GM13976 (cell line): ENCODE measurements around the gene SCLY.

Experiments used
- DNase-seq: peaks from one replicate; pipeline ENCODE4 v3.0.0; 2012; ENCODE audit warnings: low spot score
- in situ Hi-C: fragments of 300-500 bp; cut with MboI; formaldehyde crosslinking; loops from one replicate; pipeline ENCODE4 v1.12.0; 2022; ENCODE audit warnings: low sequenced_read_pairs, mixed read lengths, inconsistent platforms; ENCODE audit not compliant: unreplicated experiment
- TF ChIP-seq, protein P1 (sequence below): IDR thresholded peaks from 2 replicates; pipeline ENCODE4 v1.5.1; 2012; ENCODE audit warnings: borderline replicate concordance, mild to moderate bottlenecking; ENCODE audit not compliant: insufficient read depth; ENCODE audit errors: extremely low read depth, missing control alignments, control extremely low read depth

Gene SCLY

DNA sequence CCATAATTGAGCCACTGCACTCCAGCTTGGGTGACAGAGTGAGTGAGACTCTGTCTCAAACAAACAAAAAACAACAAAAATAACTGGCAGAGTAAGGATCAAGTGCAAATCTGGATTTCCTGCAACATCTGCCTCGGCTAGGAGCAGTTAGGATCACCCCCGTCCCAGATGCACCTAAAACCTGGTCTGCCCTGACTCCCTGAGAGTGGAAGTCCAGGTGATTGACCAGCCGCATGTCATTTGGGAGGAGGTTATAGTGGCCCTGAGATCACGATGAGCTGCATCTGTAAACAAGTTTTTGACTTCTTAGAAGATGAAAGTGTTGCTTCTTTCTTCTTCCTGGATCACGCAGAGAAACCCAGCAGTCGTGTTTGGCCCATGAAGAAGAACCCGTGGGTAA lies 34.3 kb downstream of the SCLY start:
- DNase-seq: no peak
- TF ChIP-seq, protein P1, sequence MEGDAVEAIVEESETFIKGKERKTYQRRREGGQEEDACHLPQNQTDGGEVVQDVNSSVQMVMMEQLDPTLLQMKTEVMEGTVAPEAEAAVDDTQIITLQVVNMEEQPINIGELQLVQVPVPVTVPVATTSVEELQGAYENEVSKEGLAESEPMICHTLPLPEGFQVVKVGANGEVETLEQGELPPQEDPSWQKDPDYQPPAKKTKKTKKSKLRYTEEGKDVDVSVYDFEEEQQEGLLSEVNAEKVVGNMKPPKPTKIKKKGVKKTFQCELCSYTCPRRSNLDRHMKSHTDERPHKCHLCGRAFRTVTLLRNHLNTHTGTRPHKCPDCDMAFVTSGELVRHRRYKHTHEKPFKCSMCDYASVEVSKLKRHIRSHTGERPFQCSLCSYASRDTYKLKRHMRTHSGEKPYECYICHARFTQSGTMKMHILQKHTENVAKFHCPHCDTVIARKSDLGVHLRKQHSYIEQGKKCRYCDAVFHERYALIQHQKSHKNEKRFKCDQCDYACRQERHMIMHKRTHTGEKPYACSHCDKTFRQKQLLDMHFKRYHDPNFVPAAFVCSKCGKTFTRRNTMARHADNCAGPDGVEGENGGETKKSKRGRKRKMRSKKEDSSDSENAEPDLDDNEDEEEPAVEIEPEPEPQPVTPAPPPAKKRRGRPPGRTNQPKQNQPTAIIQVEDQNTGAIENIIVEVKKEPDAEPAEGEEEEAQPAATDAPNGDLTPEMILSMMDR: no peak
- in situ Hi-C loops: no loop called here

DNA sequence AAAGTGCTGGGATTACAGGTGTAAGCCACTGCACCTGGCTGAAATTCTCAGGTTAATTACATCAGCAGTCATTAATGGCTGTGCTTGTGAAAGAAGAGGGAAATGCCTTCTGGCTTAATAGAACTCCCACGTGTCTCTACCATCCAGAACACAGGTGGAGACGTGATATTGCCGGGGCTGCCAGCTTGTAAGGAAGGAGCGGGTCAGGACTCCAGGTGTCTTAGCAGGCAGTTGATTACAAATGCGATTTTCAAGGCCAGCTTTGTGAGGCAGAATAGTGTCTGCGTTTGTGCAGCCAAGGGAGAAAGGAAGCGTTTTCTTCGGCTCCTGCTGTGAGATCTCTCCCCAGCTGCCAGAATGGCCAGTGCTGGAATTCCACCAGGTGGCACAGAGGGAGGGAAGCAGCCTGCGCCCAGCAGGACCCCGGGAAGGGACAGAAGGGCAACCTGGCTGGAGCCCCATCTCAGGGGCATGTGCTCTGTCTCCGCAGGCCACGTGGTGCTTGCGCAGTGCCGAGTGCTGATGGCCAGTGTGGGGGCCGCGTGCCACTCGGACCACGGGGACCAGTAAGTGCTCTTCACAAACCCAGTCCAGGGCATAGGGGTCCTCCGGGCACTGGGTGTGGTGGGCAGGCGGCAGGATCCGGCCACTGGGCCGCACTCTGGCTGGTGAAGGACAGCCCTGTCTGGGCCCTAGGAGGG lies 35.7 kb downstream of the SCLY start:
- TF ChIP-seq, protein P1: no peak
- in situ Hi-C loops: no loop called here
- no peak for DNase-seq

DNA sequence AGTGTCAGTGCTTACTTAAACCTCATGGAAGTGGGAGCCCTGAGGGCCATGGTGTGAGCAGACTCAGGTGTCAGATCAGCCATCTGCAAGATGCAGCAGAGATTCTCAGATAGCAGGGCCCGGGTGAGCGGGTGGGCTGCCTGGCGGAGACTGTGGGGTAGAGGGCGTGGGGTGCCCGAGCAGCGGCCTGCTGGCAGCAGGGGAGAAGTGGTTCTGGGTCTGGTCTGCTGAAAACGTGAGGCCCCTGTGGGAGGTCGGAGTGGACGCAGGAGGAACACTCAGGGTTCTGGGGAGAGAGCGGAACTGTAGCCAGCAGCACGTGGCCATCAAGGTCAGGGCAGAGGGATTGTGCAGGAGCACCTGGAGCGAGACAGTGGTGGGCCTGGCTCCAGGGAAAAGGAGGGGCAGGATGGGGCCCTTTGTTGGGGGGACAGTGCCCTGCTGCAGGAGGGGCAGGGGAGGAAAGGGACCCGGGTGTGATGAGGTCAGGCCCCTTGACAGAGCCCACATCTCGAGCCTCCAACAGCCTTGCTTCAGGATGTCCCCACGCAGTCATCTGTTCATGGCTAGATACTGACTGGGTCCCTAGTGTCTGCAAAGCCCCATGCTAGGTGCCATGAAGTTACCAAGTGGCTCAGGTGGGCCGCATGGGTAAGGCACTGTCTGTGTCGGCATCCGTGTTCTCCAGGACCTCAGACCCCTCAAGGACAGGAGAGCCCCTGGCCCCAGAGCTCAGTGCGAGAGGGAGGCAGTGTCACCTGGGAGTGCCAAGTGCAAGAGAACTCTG lies 36.6 kb downstream of the SCLY start:
- in situ Hi-C loops: no loop called here
- TF ChIP-seq, protein P1: no peak
- peak; percentile 43 for DNase-seq

DNA sequence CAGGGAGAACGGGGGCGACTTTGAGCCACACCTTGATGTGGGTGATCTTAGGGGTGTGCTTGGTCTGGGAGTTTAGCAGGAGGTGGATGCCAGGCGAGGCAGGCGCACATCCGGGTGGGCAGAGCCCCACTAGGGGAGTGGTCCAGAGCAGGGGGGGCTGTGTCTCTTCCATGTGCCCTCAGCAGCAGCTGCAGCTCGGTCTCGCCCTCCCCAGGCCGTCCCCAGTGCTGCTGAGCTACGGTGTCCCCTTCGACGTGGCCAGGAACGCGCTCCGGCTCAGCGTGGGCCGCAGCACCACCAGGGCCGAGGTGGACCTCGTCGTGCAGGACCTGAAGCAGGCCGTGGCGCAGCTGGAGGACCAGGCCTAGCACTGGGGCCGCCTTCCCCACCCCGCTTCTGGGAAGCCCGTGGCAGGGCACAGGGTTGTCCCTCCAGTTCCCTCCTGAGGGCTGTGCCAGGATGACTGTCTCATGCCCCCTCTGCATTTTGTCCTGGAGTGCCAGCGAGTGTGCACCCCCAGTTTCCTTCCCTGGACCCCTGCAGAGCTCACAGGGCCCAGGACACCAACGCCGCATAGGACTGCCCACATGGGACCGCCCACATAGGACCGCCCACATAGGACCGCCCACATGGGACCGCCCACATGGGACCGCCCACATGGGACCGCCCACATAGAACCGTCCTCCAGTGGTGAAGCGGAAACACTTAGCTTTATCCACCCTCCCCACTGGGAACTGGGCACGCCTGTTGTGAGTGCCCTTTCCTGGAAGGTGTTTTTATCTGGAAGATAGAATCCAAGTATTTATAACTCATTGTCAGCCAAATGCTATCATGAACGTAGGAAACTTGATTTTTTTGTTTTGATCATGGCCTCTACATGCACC lies 37.4 kb downstream of the SCLY start:
- TF ChIP-seq, protein P1: no peak
- DNase-seq: peak; percentile 88
- in situ Hi-C loops: no loop called here

DNA sequence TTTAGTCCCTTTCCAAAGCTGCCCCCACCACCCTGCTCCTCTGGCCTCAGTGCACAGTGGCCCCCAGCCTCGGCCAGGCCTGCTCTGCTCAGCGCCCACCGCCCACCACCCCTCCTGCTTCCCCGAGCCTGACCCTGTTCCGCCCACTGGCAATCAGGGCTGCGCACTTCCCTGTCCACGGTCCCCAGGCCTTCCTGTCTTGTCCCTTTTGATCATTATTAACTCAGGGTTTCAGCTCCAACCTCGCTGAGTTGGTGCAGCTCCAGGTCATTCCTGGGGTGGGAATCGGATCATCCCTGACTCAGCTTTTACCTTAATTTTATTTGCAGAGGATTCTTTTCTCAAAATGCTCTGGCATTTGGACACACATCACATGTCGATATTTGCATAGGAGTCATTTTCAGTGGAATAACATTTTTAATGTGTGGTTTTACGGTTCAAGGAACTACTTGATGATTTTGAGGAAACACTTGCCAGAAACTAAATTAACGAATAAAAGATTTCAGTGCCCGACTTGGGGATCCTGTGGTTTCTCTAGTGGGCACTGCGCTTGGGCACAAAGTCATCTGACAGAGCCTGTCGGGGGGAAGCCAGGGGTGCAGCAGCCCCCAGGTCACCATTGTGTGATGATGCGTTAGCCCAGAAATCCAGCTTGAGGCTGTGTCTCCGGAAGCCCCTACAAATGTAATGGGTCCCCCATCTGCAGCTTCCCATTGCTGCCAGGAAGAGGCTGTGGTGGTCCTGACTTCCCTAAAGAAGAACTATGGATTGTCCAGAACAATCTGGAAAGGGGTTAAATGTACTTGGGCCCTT lies 38.3 kb downstream of the SCLY start:
- no peak for DNase-seq
- in situ Hi-C loops: no loop called here
- TF ChIP-seq, protein P1: no peak

DNA sequence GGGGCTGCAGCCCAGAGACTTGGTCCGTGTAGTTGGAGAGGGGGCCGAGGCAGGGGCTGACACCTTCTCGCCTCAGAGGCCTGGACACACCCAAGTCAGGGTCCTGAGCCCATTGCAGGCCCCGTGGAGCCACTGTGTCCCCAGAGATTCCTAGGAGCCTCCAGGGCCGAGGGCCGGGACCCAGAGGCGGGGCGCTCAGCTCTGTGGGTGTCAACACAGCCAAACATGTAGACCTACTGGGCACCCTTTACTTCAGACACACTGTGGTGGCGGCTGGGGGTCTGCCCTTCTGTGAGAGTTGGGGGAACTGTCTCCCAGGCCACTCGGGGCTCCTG lies 38.9 kb downstream of the SCLY start:
- in situ Hi-C loops: no loop called here
- DNase-seq: no peak
- TF ChIP-seq, protein P1: no peak
